ENCODE results near the gene IPCEF1.

- TF ChIP-seq POLR2A (IDR thresholded peaks at IDR 0.05), result no peak
- TF ChIP-seq POLR2AphosphoS5 (IDR thresholded peaks at IDR 0.05), result no peak
- no peak for TF ChIP-seq CTCF (IDR thresholded peaks at IDR 0.05)
These were observed 109.3 kb downstream of the IPCEF1 start for GRCh38 chr6:154247119-154247861.

All from suprapubic skin (tissue), 4 donors.